Raji (cell line): ENCODE results near the gene NAA16.

ENCODE experiments used
- POLR2A ChIP-seq: IDR thresholded peaks from 2 replicates; pipeline ENCODE4 v1.6.1; 2011; ENCODE audit warnings: low read depth, low read length, control low read depth; ENCODE audit not compliant: insufficient read depth

Gene NAA16

GRCh38 chr13:41295973-41296372 is 15.1 kb upstream of the NAA16 start:
- no peak for TF ChIP-seq POLR2A

- TF ChIP-seq POLR2A = no peak
These were observed 14.0 kb upstream of the NAA16 start for GRCh38 chr13:41296879-41297646.

GRCh38 chr13:41299316-41300094 is 11.6 kb upstream of the NAA16 start:
- TF ChIP-seq POLR2A = no peak

- TF ChIP-seq POLR2A = no peak
These were observed 8.3 kb upstream of the NAA16 start for GRCh38 chr13:41302743-41303142.

GRCh38 chr13:41304551-41304950 is 6.5 kb upstream of the NAA16 start:
- no peak for TF ChIP-seq POLR2A

GRCh38 chr13:41306271-41307145 is 4.6 kb upstream of the NAA16 start:
- TF ChIP-seq POLR2A = no peak

- no peak for TF ChIP-seq POLR2A
These were observed 3.0 kb upstream of the NAA16 start for GRCh38 chr13:41307884-41308640.

- TF ChIP-seq POLR2A = no peak
These were observed 524 bp downstream of the NAA16 start for GRCh38 chr13:41311406-41312175.

- no peak for TF ChIP-seq POLR2A
These were observed 1.1 kb downstream of the NAA16 start for GRCh38 chr13:41312176-41312500.

GRCh38 chr13:41313117-41313516 is 2.0 kb downstream of the NAA16 start:
- no peak for TF ChIP-seq POLR2A

- no peak for TF ChIP-seq POLR2A
These were observed 2.7 kb downstream of the NAA16 start for GRCh38 chr13:41313659-41314197.

GRCh38 chr13:41315443-41316047 is 4.5 kb downstream of the NAA16 start:
- TF ChIP-seq POLR2A = no peak

GRCh38 chr13:41317243-41317642 is 6.2 kb downstream of the NAA16 start:
- no peak for TF ChIP-seq POLR2A
